SK-N-SH (cell line): ENCODE data around the gene R3HDM2. TPM values are rescaled to one million over a fixed set of nuclear protein-coding genes. Genes with fewer than 3 reads are reported as not detected.

Source experiments
- CTCF ChIA-PET: fragments of 300-600, 350-600 bp; formaldehyde crosslinking; extraction: SDS; loops from one replicate; lab custom pipeline; 2021; lab: Yijun Ruan, JAX
- POLR2A ChIA-PET: fragments of 350-600 bp; sonication (Branson Sonifier 250); formaldehyde crosslinking; extraction: SDS; loops from one replicate; lab custom pipeline; 2020; ENCODE audit warnings: antibody characterized with exemption, inconsistent platforms; lab: Yijun Ruan, JAX
- DNase-seq: peaks from one replicate; pipeline ENCODE4 v3.0.0; 2012
- H2AFZ ChIP-seq: fragments of 200-600 bp; sonication (generic); 2 replicates; pipeline ENCODE4 v1.8.1; 2016; ENCODE audit warnings: antibody characterized with exemption, mild to moderate bottlenecking, low read depth
- H3F3A ChIP-seq: fragments of 200-600 bp; sonication (generic); replicated peaks from 2 replicates; pipeline ENCODE3; 2016; ENCODE audit warnings: antibody characterized with exemption, mild to moderate bottlenecking; ENCODE audit not compliant: insufficient read depth
- H3K27ac ChIP-seq, 2 experiments: fragments of 200-500 bp in 1 of 2; fragments of 200-600 bp in 1 of 2; sonication (Bioruptor generic) in 1 of 2; sonication (generic), shearing (Covaris generic) in 1 of 2; 2 replicates each; pipeline versions ENCODE4 v1.5.1 to v1.6.1; 2014 to 2016; ENCODE audit warnings: low read depth in 2 of 2, inconsistent platforms in 1 of 2, low read length in 1 of 2, mild to moderate bottlenecking in 1 of 2, mixed read lengths in 1 of 2
- H3K27me3 ChIP-seq: fragments of 200-600 bp; sonication (generic), shearing (Covaris generic); 2 replicates; pipeline ENCODE4 v1.6.1; 2016; ENCODE audit warnings: mixed run types; ENCODE audit not compliant: insufficient read depth
- H3K36me3 ChIP-seq, 2 experiments: fragments of 200-500 bp in 1 of 2; fragments of 200-600 bp in 1 of 2; sonication (Bioruptor generic) in 1 of 2; sonication (generic) in 1 of 2; replicated peaks in 1 of 2; 2 replicates each; pipeline versions ENCODE3 to v1.5.1; 2014 to 2016; ENCODE audit warnings: low read length in 1 of 2, mild to moderate bottlenecking in 1 of 2; ENCODE audit not compliant: insufficient read depth in 2 of 2, control insufficient read depth in 1 of 2
- H3K4me1 ChIP-seq, 2 experiments: fragments of 200-500 bp in 1 of 2; fragments of 200-600 bp in 1 of 2; sonication (Bioruptor generic) in 1 of 2; sonication (generic), shearing (Covaris generic) in 1 of 2; 2 replicates each; pipeline versions ENCODE4 v1.5.1 to v1.6.1; 2014 to 2016; ENCODE audit warnings: low read depth in 1 of 2, low read length in 1 of 2, mixed run types in 1 of 2; ENCODE audit not compliant: insufficient read depth in 2 of 2, control insufficient read depth in 1 of 2
- H3K4me2 ChIP-seq: fragments of 200-600 bp; sonication (generic), shearing (Covaris generic); 2 replicates; pipeline ENCODE4 v1.6.1; 2017; ENCODE audit warnings: mixed run types
- H3K4me3 ChIP-seq, 2 experiments: fragments of 200-500 bp in 1 of 2; fragments of 200-600 bp in 1 of 2; sonication (Bioruptor generic) in 1 of 2; sonication (generic), shearing (Covaris generic) in 1 of 2; 2 replicates each; pipeline versions ENCODE4 v1.5.1 to v1.8.1; 2014 to 2016; ENCODE audit warnings: low read depth in 2 of 2, inconsistent platforms in 1 of 2, low read length in 1 of 2, mild to moderate bottlenecking in 1 of 2, mixed read lengths in 1 of 2, moderate library complexity in 1 of 2
- H3K79me2 ChIP-seq: fragments of 200-600 bp; sonication (generic); 2 replicates; pipeline ENCODE4 v1.8.1; 2017; ENCODE audit warnings: mild to moderate bottlenecking; ENCODE audit not compliant: insufficient read depth
- H3K9ac ChIP-seq: fragments of 200-600 bp; sonication (generic); 2 replicates; pipeline ENCODE4 v1.6.1; 2017; ENCODE audit warnings: mixed run types
- H3K9me2 ChIP-seq: fragments of 200-600 bp; sonication (generic); 2 replicates; pipeline ENCODE4 v1.6.1; 2017; ENCODE audit warnings: mixed run types
- H3K9me3 ChIP-seq: fragments of 200-600 bp; sonication (generic); 2 replicates; pipeline ENCODE4 v1.6.1; 2017; ENCODE audit warnings: mixed run types, mild to moderate bottlenecking, moderate library complexity
- H4K20me1 ChIP-seq: fragments of 200-600 bp; sonication (generic); 2 replicates; pipeline ENCODE4 v1.6.1; 2017; ENCODE audit warnings: mild to moderate bottlenecking, mixed run types; ENCODE audit not compliant: insufficient read depth
- CHD2 ChIP-seq: fragments of 150-350 bp; IDR thresholded peaks from 2 replicates; pipeline ENCODE4 v1.6.1; 2018; ENCODE audit warnings: low read length; ENCODE audit not compliant: partially characterized antibody
- EP300 ChIP-seq, 2 experiments: IDR thresholded peaks; 2 replicates each; pipeline versions ENCODE4 v1.4.0 to v1.6.1; 2012; ENCODE audit warnings: borderline replicate concordance in 1 of 2, low read depth in 1 of 2, low read length in 1 of 2
- EZH2phosphoT487 ChIP-seq: fragments of 200-600 bp; sonication (generic); IDR thresholded peaks from 2 replicates; pipeline ENCODE4 v1.6.1; 2017; ENCODE audit warnings: low read depth, mixed run types, mild to moderate bottlenecking, antibody characterized with exemption, moderate library complexity, borderline replicate concordance
- FOSL2 ChIP-seq: IDR thresholded peaks from 2 replicates; pipeline ENCODE4 v1.4.0; 2012; ENCODE audit warnings: low read depth, mild to moderate bottlenecking, moderate library complexity, borderline replicate concordance
- FOXJ3 ChIP-seq: sonication (generic); formaldehyde crosslinking; IDR thresholded peaks from 2 replicates; pipeline ENCODE4 v1.5.1; 2020; ENCODE audit warnings: mild to moderate bottlenecking, missing genetic modification reagents
- GATA2 ChIP-seq: sonication (generic); formaldehyde crosslinking; IDR thresholded peaks from 2 replicates; pipeline ENCODE4 v1.5.0; 2020; ENCODE audit warnings: mild to moderate bottlenecking, missing genetic modification reagents
- MEF2A ChIP-seq: IDR thresholded peaks from 2 replicates; pipeline ENCODE4 v1.4.0; 2012; ENCODE audit warnings: low read depth, borderline replicate concordance
- MXI1 ChIP-seq: IDR thresholded peaks from 2 replicates; pipeline ENCODE4 v1.6.1; 2012; ENCODE audit warnings: mild to moderate bottlenecking, low read depth, low read length, improper control_type of control experiment
- POLR2AphosphoS5 ChIP-seq: IDR thresholded peaks from 2 replicates; pipeline ENCODE4 v1.6.1; 2012; ENCODE audit warnings: low read depth, low read length
- RAD21 ChIP-seq: IDR thresholded peaks from 2 replicates; pipeline ENCODE4 v1.6.1; 2012; ENCODE audit warnings: mild to moderate bottlenecking, low read length
- RFX5 ChIP-seq: IDR thresholded peaks from 2 replicates; pipeline ENCODE4 v1.6.1; 2012; ENCODE audit warnings: mild to moderate bottlenecking, improper control_type of control experiment, low read length
- RXRA ChIP-seq: IDR thresholded peaks from 2 replicates; pipeline ENCODE4 v1.4.0; 2012; ENCODE audit warnings: low read depth, mild to moderate bottlenecking, borderline replicate concordance
- WGBS: methylation state at CpG from one replicate; pipeline ENCODE4 v1.1.6; 2017; ENCODE audit warnings: low lambda C conversion rate; 5-methylcytosine and 5-hydroxymethylcytosine counted together
- polyA plus RNA-seq, 3 experiments: library from polyadenylated mRNA; depleted of rRNA; stranded (reverse); fragments of >200 nt; gene quantifications; 2 replicates each; pipeline ENCODE4 v1.2.3, GENCODE V29; 2012
- TF ChIP-seq, protein P1 (sequence below): IDR thresholded peaks from 2 replicates; pipeline ENCODE4; 2012
- TF ChIP-seq, protein P2 (sequence below): fragments of 200-600 bp; sonication (generic); IDR thresholded peaks from 2 replicates; pipeline ENCODE4 v1.6.1; 2017; ENCODE audit warnings: antibody characterized with exemption, mild to moderate bottlenecking, moderate library complexity
- TF ChIP-seq, protein P3 (sequence below): IDR thresholded peaks from 2 replicates; pipeline ENCODE4 v1.4.0; 2012; ENCODE audit warnings: low read depth, borderline replicate concordance
- TF ChIP-seq, protein P4 (sequence below): IDR thresholded peaks from 2 replicates; pipeline ENCODE4 v1.4.0; 2012; ENCODE audit warnings: low read depth
- TF ChIP-seq, protein P5 (sequence below): fragments of 150-350 bp; IDR thresholded peaks from 2 replicates; pipeline ENCODE4 v1.6.1; 2016; ENCODE audit warnings: mild to moderate bottlenecking, low read depth, low read length

The R3HDM2 gene
- polyA plus RNA-seq, 1 of the 3 experiments (the other 2 are of a cell fraction), result 23.1 TPM

DNA sequence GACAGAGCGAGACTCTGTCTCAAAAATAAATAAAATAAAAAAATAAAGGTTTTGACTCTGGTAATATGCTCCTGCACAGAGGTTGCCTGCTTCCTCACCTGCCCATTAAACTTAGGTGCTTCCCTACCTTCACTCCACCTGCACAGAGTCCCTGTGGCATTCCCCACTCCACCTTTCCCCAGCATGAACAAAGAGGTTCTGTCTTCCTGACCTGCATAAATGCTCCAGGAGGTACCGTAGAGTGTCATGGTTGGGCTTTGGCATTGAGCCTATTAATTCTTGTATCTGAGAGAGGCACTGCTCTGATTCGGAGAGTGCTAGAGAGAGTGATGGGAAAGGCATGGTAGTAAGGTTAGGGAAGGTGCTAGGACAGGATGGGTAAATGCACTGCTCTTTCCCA lies 42.5 kb upstream of the R3HDM2 start:
- WGBS, result 37% methylated on average over 3 of the region's 3 CpGs
- no peaks in the 10 kb centered on the region for H3F3A ChIP-seq
- peaks cover 0 to 10% of the 10 kb centered on the region in 2 experiments; a peak in 3 of 4 replicates for H3K4me1 ChIP-seq
- CTCF ChIA-PET, result interaction anchor here (1.2 to 4.8 kb wide), 4 partner anchors 13 to 259 kb away, joined by 3 to 67 read pairs (median 6); partner anchors contain the start of genes GLI1 and MARS1
- no peak for DNase-seq
- H3K36me3 ChIP-seq, result no peaks in the 10 kb centered on the region
- no peaks in the 10 kb centered on the region for H4K20me1 ChIP-seq
- peaks cover 81% of the 10 kb centered on the region for H3K27me3 ChIP-seq
- H2AFZ ChIP-seq, result no peak overlapping the region
- TF ChIP-seq POLR2AphosphoS5, result no peak
- no peak for TF ChIP-seq FOXJ3 (CRISPR knock-in tag)
- TF ChIP-seq, protein P1, sequence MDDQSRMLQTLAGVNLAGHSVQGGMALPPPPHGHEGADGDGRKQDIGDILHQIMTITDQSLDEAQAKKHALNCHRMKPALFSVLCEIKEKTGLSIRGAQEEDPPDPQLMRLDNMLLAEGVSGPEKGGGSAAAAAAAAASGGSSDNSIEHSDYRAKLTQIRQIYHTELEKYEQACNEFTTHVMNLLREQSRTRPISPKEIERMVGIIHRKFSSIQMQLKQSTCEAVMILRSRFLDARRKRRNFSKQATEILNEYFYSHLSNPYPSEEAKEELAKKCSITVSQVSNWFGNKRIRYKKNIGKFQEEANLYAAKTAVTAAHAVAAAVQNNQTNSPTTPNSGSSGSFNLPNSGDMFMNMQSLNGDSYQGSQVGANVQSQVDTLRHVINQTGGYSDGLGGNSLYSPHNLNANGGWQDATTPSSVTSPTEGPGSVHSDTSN, result no peak
- TF ChIP-seq, protein P2, sequence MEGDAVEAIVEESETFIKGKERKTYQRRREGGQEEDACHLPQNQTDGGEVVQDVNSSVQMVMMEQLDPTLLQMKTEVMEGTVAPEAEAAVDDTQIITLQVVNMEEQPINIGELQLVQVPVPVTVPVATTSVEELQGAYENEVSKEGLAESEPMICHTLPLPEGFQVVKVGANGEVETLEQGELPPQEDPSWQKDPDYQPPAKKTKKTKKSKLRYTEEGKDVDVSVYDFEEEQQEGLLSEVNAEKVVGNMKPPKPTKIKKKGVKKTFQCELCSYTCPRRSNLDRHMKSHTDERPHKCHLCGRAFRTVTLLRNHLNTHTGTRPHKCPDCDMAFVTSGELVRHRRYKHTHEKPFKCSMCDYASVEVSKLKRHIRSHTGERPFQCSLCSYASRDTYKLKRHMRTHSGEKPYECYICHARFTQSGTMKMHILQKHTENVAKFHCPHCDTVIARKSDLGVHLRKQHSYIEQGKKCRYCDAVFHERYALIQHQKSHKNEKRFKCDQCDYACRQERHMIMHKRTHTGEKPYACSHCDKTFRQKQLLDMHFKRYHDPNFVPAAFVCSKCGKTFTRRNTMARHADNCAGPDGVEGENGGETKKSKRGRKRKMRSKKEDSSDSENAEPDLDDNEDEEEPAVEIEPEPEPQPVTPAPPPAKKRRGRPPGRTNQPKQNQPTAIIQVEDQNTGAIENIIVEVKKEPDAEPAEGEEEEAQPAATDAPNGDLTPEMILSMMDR, result no peak
- TF ChIP-seq, protein P3, sequence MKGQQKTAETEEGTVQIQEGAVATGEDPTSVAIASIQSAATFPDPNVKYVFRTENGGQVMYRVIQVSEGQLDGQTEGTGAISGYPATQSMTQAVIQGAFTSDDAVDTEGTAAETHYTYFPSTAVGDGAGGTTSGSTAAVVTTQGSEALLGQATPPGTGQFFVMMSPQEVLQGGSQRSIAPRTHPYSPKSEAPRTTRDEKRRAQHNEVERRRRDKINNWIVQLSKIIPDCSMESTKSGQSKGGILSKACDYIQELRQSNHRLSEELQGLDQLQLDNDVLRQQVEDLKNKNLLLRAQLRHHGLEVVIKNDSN, result no peak
- no peak for TF ChIP-seq MXI1
- TF ChIP-seq EZH2phosphoT487, result no peak
- TF ChIP-seq RFX5, result no peak
- TF ChIP-seq FOSL2, result no peak
- TF ChIP-seq EP300 (IDR thresholded peaks at IDR 0.05; ENCODE audit: borderline replicate concordance in 1 of 2, low read depth in 1 of 2, low read length in 1 of 2), result no peak
- TF ChIP-seq, protein P4, sequence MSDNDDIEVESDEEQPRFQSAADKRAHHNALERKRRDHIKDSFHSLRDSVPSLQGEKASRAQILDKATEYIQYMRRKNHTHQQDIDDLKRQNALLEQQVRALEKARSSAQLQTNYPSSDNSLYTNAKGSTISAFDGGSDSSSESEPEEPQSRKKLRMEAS, result no peak
- no peak for TF ChIP-seq CHD2
- TF ChIP-seq MEF2A, result no peak
- TF ChIP-seq, protein P5, sequence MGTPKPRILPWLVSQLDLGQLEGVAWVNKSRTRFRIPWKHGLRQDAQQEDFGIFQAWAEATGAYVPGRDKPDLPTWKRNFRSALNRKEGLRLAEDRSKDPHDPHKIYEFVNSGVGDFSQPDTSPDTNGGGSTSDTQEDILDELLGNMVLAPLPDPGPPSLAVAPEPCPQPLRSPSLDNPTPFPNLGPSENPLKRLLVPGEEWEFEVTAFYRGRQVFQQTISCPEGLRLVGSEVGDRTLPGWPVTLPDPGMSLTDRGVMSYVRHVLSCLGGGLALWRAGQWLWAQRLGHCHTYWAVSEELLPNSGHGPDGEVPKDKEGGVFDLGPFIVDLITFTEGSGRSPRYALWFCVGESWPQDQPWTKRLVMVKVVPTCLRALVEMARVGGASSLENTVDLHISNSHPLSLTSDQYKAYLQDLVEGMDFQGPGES, result no peak
- no peak for TF ChIP-seq GATA2 (CRISPR knock-in tag)
- no peak for TF ChIP-seq RAD21
- no peak for TF ChIP-seq RXRA
- no peak overlapping the region for H3K27ac ChIP-seq
- no peaks in the 10 kb centered on the region for H3K9me3 ChIP-seq
- POLR2A ChIA-PET, result no interaction called here
- no peaks in the 10 kb centered on the region for H3K79me2 ChIP-seq
- H3K9me2 ChIP-seq, result no peaks in the 10 kb centered on the region
- no peak overlapping the region for H3K4me2 ChIP-seq
- H3K9ac ChIP-seq, result no peak overlapping the region
- no peak overlapping the region for H3K4me3 ChIP-seq
